SK-N-SH (cell line): ENCODE measurements around the gene STAT5B. TPM values are rescaled to one million over a fixed set of nuclear protein-coding genes. Genes with fewer than 3 reads are reported as not detected.
A peak's percentile ranks its signal among the peaks of the same experiment; 100 is the strongest.

ENCODE experiments used
- CTCF ChIA-PET: fragments of 300-600, 350-600 bp; formaldehyde crosslinking; extraction: SDS; loops from one replicate; lab custom pipeline; 2021; lab: Yijun Ruan, JAX
- POLR2A ChIA-PET: fragments of 350-600 bp; sonication (Branson Sonifier 250); formaldehyde crosslinking; extraction: SDS; loops from one replicate; lab custom pipeline; 2020; ENCODE audit warnings: antibody characterized with exemption, inconsistent platforms; lab: Yijun Ruan, JAX
- DNase-seq: peaks from one replicate; pipeline ENCODE4 v3.0.0; 2012
- H2AFZ ChIP-seq: fragments of 200-600 bp; sonication (generic); 2 replicates; pipeline ENCODE4 v1.8.1; 2016; ENCODE audit warnings: antibody characterized with exemption, mild to moderate bottlenecking, low read depth
- H3F3A ChIP-seq: fragments of 200-600 bp; sonication (generic); replicated peaks from 2 replicates; pipeline ENCODE3; 2016; ENCODE audit warnings: antibody characterized with exemption, mild to moderate bottlenecking; ENCODE audit not compliant: insufficient read depth
- H3K27ac ChIP-seq, 2 experiments: fragments of 200-500 bp in 1 of 2; fragments of 200-600 bp in 1 of 2; sonication (Bioruptor generic) in 1 of 2; sonication (generic), shearing (Covaris generic) in 1 of 2; 2 replicates each; pipeline versions ENCODE4 v1.5.1 to v1.6.1; 2014 to 2016; ENCODE audit warnings: low read depth in 2 of 2, inconsistent platforms in 1 of 2, low read length in 1 of 2, mild to moderate bottlenecking in 1 of 2, mixed read lengths in 1 of 2
- H3K27me3 ChIP-seq: fragments of 200-600 bp; sonication (generic), shearing (Covaris generic); 2 replicates; pipeline ENCODE4 v1.6.1; 2016; ENCODE audit warnings: mixed run types; ENCODE audit not compliant: insufficient read depth
- H3K36me3 ChIP-seq, 2 experiments: fragments of 200-500 bp in 1 of 2; fragments of 200-600 bp in 1 of 2; sonication (Bioruptor generic) in 1 of 2; sonication (generic) in 1 of 2; replicated peaks in 1 of 2; 2 replicates each; pipeline versions ENCODE3 to v1.5.1; 2014 to 2016; ENCODE audit warnings: low read length in 1 of 2, mild to moderate bottlenecking in 1 of 2; ENCODE audit not compliant: insufficient read depth in 2 of 2, control insufficient read depth in 1 of 2
- H3K4me1 ChIP-seq, 2 experiments: fragments of 200-500 bp in 1 of 2; fragments of 200-600 bp in 1 of 2; sonication (Bioruptor generic) in 1 of 2; sonication (generic), shearing (Covaris generic) in 1 of 2; 2 replicates each; pipeline versions ENCODE4 v1.5.1 to v1.6.1; 2014 to 2016; ENCODE audit warnings: low read depth in 1 of 2, low read length in 1 of 2, mixed run types in 1 of 2; ENCODE audit not compliant: insufficient read depth in 2 of 2, control insufficient read depth in 1 of 2
- H3K4me2 ChIP-seq: fragments of 200-600 bp; sonication (generic), shearing (Covaris generic); 2 replicates; pipeline ENCODE4 v1.6.1; 2017; ENCODE audit warnings: mixed run types
- H3K4me3 ChIP-seq, 2 experiments: fragments of 200-500 bp in 1 of 2; fragments of 200-600 bp in 1 of 2; sonication (Bioruptor generic) in 1 of 2; sonication (generic), shearing (Covaris generic) in 1 of 2; 2 replicates each; pipeline versions ENCODE4 v1.5.1 to v1.8.1; 2014 to 2016; ENCODE audit warnings: low read depth in 2 of 2, inconsistent platforms in 1 of 2, low read length in 1 of 2, mild to moderate bottlenecking in 1 of 2, mixed read lengths in 1 of 2, moderate library complexity in 1 of 2
- H3K79me2 ChIP-seq: fragments of 200-600 bp; sonication (generic); 2 replicates; pipeline ENCODE4 v1.8.1; 2017; ENCODE audit warnings: mild to moderate bottlenecking; ENCODE audit not compliant: insufficient read depth
- H3K9ac ChIP-seq: fragments of 200-600 bp; sonication (generic); 2 replicates; pipeline ENCODE4 v1.6.1; 2017; ENCODE audit warnings: mixed run types
- H3K9me2 ChIP-seq: fragments of 200-600 bp; sonication (generic); 2 replicates; pipeline ENCODE4 v1.6.1; 2017; ENCODE audit warnings: mixed run types
- H3K9me3 ChIP-seq: fragments of 200-600 bp; sonication (generic); 2 replicates; pipeline ENCODE4 v1.6.1; 2017; ENCODE audit warnings: mixed run types, mild to moderate bottlenecking, moderate library complexity
- H4K20me1 ChIP-seq: fragments of 200-600 bp; sonication (generic); 2 replicates; pipeline ENCODE4 v1.6.1; 2017; ENCODE audit warnings: mild to moderate bottlenecking, mixed run types; ENCODE audit not compliant: insufficient read depth
- CHD2 ChIP-seq: fragments of 150-350 bp; IDR thresholded peaks from 2 replicates; pipeline ENCODE4 v1.6.1; 2018; ENCODE audit warnings: low read length; ENCODE audit not compliant: partially characterized antibody
- EP300 ChIP-seq, 2 experiments: IDR thresholded peaks; 2 replicates each; pipeline versions ENCODE4 v1.4.0 to v1.6.1; 2012; ENCODE audit warnings: borderline replicate concordance in 1 of 2, low read depth in 1 of 2, low read length in 1 of 2
- NRF1 ChIP-seq: IDR thresholded peaks from 2 replicates; pipeline ENCODE4 v1.6.1; 2012; ENCODE audit warnings: low read depth, mild to moderate bottlenecking, low read length
- PBX3 ChIP-seq: IDR thresholded peaks from 2 replicates; pipeline ENCODE4; 2012
- REST ChIP-seq: IDR thresholded peaks from 2 replicates; pipeline ENCODE4 v1.6.1; 2012; ENCODE audit warnings: mild to moderate bottlenecking, low read depth, low read length, moderate library complexity
- RFX5 ChIP-seq: IDR thresholded peaks from 2 replicates; pipeline ENCODE4 v1.6.1; 2012; ENCODE audit warnings: mild to moderate bottlenecking, improper control_type of control experiment, low read length
- RXRA ChIP-seq: IDR thresholded peaks from 2 replicates; pipeline ENCODE4 v1.4.0; 2012; ENCODE audit warnings: low read depth, mild to moderate bottlenecking, borderline replicate concordance
- SIN3A ChIP-seq: IDR thresholded peaks from 2 replicates; pipeline ENCODE4 v1.6.1; 2012; ENCODE audit warnings: low read depth, mild to moderate bottlenecking, low read length, moderate library complexity, borderline replicate concordance
- TCF12 ChIP-seq: IDR thresholded peaks from 2 replicates; pipeline ENCODE4 v1.4.0; 2012
- ZBTB33 ChIP-seq: IDR thresholded peaks from 2 replicates; pipeline ENCODE4 v1.4.0; 2012; ENCODE audit warnings: low read depth, borderline replicate concordance
- WGBS: methylation state at CpG from one replicate; pipeline ENCODE4 v1.1.6; 2017; ENCODE audit warnings: low lambda C conversion rate; 5-methylcytosine and 5-hydroxymethylcytosine counted together
- polyA plus RNA-seq, 3 experiments: library from polyadenylated mRNA; depleted of rRNA; stranded (reverse); fragments of >200 nt; gene quantifications; 2 replicates each; pipeline ENCODE4 v1.2.3, GENCODE V29; 2012
- TF ChIP-seq, protein P1 (sequence below): fragments of 150-350 bp; IDR thresholded peaks from 2 replicates; pipeline ENCODE4 v1.6.1; 2017; ENCODE audit warnings: antibody characterized with exemption, low read length, low read depth, borderline replicate concordance

The STAT5B gene
- polyA plus RNA-seq, 1 of the 3 experiments (the other 2 are of a cell fraction): 23.6 TPM

GRCh38 chr17:42180411-42180921 is 95.7 kb downstream of the STAT5B start (continued):
- TF ChIP-seq, protein P1, sequence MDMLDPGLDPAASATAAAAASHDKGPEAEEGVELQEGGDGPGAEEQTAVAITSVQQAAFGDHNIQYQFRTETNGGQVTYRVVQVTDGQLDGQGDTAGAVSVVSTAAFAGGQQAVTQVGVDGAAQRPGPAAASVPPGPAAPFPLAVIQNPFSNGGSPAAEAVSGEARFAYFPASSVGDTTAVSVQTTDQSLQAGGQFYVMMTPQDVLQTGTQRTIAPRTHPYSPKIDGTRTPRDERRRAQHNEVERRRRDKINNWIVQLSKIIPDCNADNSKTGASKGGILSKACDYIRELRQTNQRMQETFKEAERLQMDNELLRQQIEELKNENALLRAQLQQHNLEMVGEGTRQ: no peak
- no peak for TF ChIP-seq CHD2
- TF ChIP-seq SIN3A: no peak

DNA sequence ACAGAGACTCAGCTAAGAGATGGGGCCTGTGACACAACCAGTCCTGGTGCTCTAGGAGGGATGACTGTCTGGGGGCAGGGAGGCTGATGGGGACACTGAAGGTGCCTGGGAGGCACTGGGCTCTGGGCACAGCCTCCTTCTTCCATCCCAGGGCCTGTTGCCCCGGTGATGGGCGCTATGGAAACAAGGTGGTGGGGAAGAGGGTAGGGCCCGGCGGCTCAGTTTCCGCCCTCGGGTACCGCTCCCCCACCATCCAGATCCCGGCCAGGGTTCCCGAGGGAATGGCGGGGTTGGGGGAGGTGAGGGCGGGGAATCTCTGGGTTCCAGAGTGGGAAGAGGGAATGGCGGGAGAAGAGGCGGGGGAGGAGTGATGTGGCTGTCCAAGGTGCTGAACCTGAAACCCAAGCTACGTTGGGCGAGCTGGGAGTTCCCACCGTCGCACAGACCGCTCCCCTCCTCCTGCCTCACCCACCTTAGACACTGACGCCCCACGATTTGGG is 96.2 kb downstream of the STAT5B start:
- Histone ChIP-seq H3K27ac (no peak overlapping the region), H2AFZ (no peak overlapping the region), H4K20me1 (no peaks in the 10 kb centered on the region), H3K9me3 (no peaks in the 10 kb centered on the region), H3K79me2 (no peaks in the 10 kb centered on the region), H3F3A (peaks cover 11% of the 10 kb centered on the region), H3K9me2 (no peaks in the 10 kb centered on the region), H3K4me2 (no peak overlapping the region), H3K4me1 (peaks cover 4 to 15% of the 10 kb centered on the region in 2 experiments; a peak in 2 of 4 replicates), H3K4me3 (peak overlapping the region in 1 of 2 experiments; percentile 55; a peak in 1 of 4 replicates), H3K9ac (no peak overlapping the region), H3K36me3 (no peaks in the 10 kb centered on the region), H3K27me3 (no peaks in the 10 kb centered on the region)
- 82% methylated on average over 20 of the region's 20 CpGs for WGBS
- ChIA-PET POLR2A (interaction anchor here (1.6 kb wide), 1 partner anchor 69 kb away, joined by 3 read pairs; no protein-coding TSS in a partner anchor), CTCF (interaction anchor here (0.6 to 4.4 kb wide), 14 partner anchors 12 to 226 kb away, joined by 3 to 30 read pairs (median 8); partner anchors contain the start of genes GHDC, HSPB9 and RAB5C)
- peak; percentile 62 for DNase-seq
- peak; percentile 97 for TF ChIP-seq REST
- no peak for TF ChIP-seq RXRA

- 50% methylated on average over 1 of the region's 1 CpG for WGBS
- Histone ChIP-seq H3K9ac (no peak overlapping the region), H4K20me1 (no peaks in the 10 kb centered on the region), H3F3A (peaks cover 11% of the 10 kb centered on the region), H3K9me2 (no peaks in the 10 kb centered on the region), H3K4me1 (peaks cover 4 to 15% of the 10 kb centered on the region in 2 experiments; a peak in 2 of 4 replicates), H3K4me3 (no peak overlapping the region), H3K79me2 (no peaks in the 10 kb centered on the region), H3K36me3 (no peaks in the 10 kb centered on the region), H2AFZ (no peak overlapping the region), H3K9me3 (no peaks in the 10 kb centered on the region), H3K27ac (no peak overlapping the region), H3K27me3 (no peaks in the 10 kb centered on the region), H3K4me2 (no peak overlapping the region)
- ChIA-PET CTCF (interaction anchor here (0.6 to 4.4 kb wide), 8 partner anchors 15 to 217 kb away, joined by 3 to 30 read pairs (median 4); partner anchors contain the start of gene GHDC), POLR2A (no interaction called here)
- no peak for DNase-seq
- TF ChIP-seq ZBTB33 (no peak), EP300 (IDR thresholded peaks at IDR 0.05; ENCODE audit: borderline replicate concordance in 1 of 2, low read depth in 1 of 2, low read length in 1 of 2) (no peak), RFX5 (no peak), TCF12 (no peak), SIN3A (no peak), PBX3 (no peak), NRF1 (no peak)
These were observed 96.9 kb downstream of the STAT5B start for GRCh38 chr17:42179335-42179734.
